Neutrophil (primary cell): ENCODE data around the gene MMP2.

Experiments used
- H3K27ac ChIP-seq: fragments of 200-600 bp; sonication (generic); 2 replicates; pipeline ENCODE4 v1.5.1; 2016; ENCODE audit warnings: mild to moderate bottlenecking, moderate library complexity
- H3K27me3 ChIP-seq: fragments of 200-600 bp; sonication (generic); 2 replicates; pipeline ENCODE4 v1.6.0; 2016; ENCODE audit warnings: mild to moderate bottlenecking
- H3K36me3 ChIP-seq: fragments of 200-600 bp; sonication (generic); 2 replicates; pipeline ENCODE4 v1.5.1; 2017
- H3K4me1 ChIP-seq, 2 experiments: fragments of 200-600 bp in 1 of 2; sonication (generic) in 1 of 2; 1 replicate in 1 of 2; 2 replicates in 1 of 2; pipeline versions ENCODE4 v1.5.1 to v1.6.1; 2013 to 2016; ENCODE audit warnings: low read depth in 1 of 2, low read length in 1 of 2, mild to moderate bottlenecking in 1 of 2, moderate library complexity in 1 of 2; ENCODE audit not compliant: control insufficient read depth in 1 of 2, insufficient read depth in 1 of 2
- H3K4me3 ChIP-seq, 2 experiments: fragments of 200-600 bp in 1 of 2; sonication (generic) in 1 of 2; 1 replicate in 1 of 2; 2 replicates in 1 of 2; pipeline ENCODE4 v1.5.1; 2013 to 2016; ENCODE audit warnings: low read depth in 1 of 2, low read length in 1 of 2, mild to moderate bottlenecking in 1 of 2, moderate library complexity in 1 of 2
- H3K9me3 ChIP-seq: fragments of 200-600 bp; sonication (generic); 2 replicates; pipeline ENCODE4 v1.5.1; 2016
- CTCF ChIP-seq: fragments of 200-600 bp; sonication (generic); IDR thresholded peaks from 2 replicates; pipeline ENCODE4 v1.5.1; 2016; ENCODE audit warnings: antibody characterized with exemption

MMP2 gene

DNA sequence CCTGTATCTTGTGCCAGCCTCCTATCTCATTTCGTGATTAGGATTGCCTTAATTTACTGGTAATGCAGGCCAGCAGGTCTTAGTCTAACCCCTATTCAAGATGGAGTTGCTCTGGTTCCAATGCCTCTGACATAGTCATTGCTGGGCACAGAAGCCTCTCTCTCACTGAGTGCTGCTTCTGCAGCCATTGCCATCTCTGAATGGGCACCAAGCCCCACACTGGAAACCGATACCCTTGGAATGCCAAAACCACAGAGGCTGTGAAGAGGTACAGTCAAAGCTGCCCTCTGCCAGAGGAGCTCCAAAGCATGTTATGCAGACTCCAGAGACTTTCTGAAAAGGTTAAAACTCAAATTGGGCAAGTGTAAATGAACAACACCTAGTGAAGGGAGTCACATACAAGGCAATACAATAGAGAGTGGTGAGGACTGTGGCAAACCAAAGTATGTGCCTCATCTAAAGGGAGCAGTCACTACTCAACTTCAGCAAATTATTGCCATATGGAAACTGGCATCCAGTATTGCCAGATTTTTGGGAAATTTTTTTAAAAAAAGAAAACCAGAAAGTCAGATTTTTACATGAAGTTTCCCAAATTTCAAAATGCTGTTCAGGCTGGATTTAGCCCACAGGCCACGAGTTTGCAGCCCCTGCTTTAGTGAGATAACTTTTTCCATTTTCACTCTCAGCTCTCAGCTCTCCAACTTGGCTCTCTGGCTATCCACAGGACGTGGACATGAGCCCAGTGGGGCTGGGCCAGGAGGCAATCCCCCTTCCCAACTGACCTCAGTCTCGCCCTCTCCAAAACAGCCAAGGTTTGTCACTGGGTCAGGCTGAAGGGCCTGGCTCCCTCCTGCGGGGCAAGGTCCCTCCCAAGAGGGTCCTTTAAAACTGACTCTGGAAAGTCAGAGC lies 2.1 kb upstream of the MMP2 start:
- Histone ChIP-seq H3K4me1 (peaks cover 0 to 4% of the 10 kb centered on the region in 2 experiments), H3K27me3 (peaks cover 65% of the 10 kb centered on the region), H3K9me3 (no peaks in the 10 kb centered on the region), H3K4me3 (no peak overlapping the region), H3K36me3 (no peaks in the 10 kb centered on the region), H3K27ac (no peak overlapping the region)
- TF ChIP-seq CTCF, result no peak

DNA sequence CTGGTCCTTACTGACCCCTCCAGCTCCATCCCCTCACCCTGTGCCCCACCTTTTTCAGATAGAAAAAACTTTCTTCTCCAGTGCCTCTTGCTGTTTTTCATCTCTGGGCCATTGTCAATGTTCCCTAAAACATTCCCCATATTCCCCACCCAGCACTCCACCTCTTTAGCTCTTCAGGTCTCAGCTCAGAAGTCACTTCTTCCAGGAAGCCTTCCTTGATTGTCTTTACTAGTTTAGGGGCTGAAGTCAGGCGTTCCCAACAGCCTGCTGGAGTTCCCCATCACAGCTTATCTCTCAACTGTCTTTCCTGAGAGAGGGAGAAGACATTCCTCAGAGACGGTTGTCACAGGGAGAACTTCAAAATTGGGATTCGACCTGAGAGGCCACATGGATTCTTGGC lies 1.3 kb upstream of the MMP2 start:
- H3K9me3 ChIP-seq, result no peaks in the 10 kb centered on the region
- no peak for TF ChIP-seq CTCF
- peaks cover 71% of the 10 kb centered on the region for H3K27me3 ChIP-seq
- H3K4me1 ChIP-seq, result peaks cover 0 to 4% of the 10 kb centered on the region in 2 experiments
- H3K36me3 ChIP-seq, result no peaks in the 10 kb centered on the region
- no peak overlapping the region for H3K4me3 ChIP-seq
- H3K27ac ChIP-seq, result no peak overlapping the region

- Histone ChIP-seq H3K9me3 (no peaks in the 10 kb centered on the region), H3K27ac (no peak overlapping the region), H3K4me3 (no peak overlapping the region), H3K36me3 (no peaks in the 10 kb centered on the region), H3K4me1 (peaks cover 0 to 4% of the 10 kb centered on the region in 2 experiments), H3K27me3 (peaks cover 74% of the 10 kb centered on the region)
- no peak for TF ChIP-seq CTCF
Observed at GRCh38 chr16:55479430-55480140, 587 bp downstream of the MMP2 start.

DNA sequence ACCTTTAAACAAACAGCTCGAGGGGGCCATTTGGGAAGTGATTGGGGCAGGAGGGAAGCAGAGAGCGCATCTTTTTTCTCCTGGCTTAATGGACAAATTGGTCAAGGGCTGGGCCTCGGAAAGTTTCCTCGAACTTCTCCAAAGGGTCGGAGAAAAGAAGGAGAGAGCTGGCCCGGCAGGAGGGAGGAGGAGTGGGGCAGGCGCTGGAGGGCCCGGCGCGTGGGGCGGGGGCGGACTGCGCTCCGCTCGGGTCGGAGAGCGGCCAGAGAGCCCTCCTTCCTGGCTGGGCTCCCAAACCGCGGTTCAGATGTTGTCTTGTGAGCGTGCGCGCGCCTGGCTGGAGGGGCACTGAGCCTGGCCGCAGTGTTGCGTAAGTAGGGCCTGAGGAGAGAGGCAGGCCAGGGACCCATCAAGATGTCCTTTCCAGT lies 1.2 kb downstream of the MMP2 start:
- peaks cover 72% of the 10 kb centered on the region for H3K27me3 ChIP-seq
- H3K4me1 ChIP-seq, result peaks cover 0 to 4% of the 10 kb centered on the region in 2 experiments
- H3K36me3 ChIP-seq, result no peaks in the 10 kb centered on the region
- H3K9me3 ChIP-seq, result no peaks in the 10 kb centered on the region
- TF ChIP-seq CTCF, result no peak
- no peak overlapping the region for H3K4me3 ChIP-seq
- no peak overlapping the region for H3K27ac ChIP-seq

DNA sequence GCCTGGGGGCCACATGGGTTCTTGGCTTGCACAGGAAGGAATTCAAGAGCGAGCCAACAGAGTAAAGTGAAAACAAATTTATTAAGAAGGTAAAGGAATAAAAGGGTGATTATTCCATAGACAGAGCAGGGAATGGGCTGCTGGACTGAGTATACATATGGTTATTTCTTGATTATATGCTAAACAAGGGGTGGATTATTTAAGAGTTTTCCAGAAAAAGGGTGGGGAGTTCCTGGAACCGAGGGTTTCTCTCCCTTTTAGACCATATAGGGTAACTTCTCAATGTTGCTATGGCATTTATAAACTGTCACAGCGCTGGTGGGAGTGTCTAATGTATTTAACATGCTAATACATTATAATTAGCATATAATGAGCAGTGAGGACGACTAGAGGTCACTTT lies 2.0 kb downstream of the MMP2 start:
- Histone ChIP-seq H3K27me3 (peaks cover 68% of the 10 kb centered on the region), H3K4me3 (no peak overlapping the region), H3K36me3 (no peaks in the 10 kb centered on the region), H3K4me1 (peaks cover 0 to 4% of the 10 kb centered on the region in 2 experiments), H3K27ac (no peak overlapping the region), H3K9me3 (no peaks in the 10 kb centered on the region)
- TF ChIP-seq CTCF, result no peak
